Upper lobe of left lung (tissue), 6 donors: ENCODE results near the gene CHAD. TPM values are rescaled to one million over a fixed set of nuclear protein-coding genes. Genes with fewer than 3 reads are reported as not detected.

ENCODE experiments used
- ATAC-seq, 2 donors: fragments of 200-7000 bp; cut with Tn5 transposase; one replicate each; pipeline ENCODE4 v1.9.1; 2022; ENCODE audit warnings: mild to moderate bottlenecking in 2 of 2, moderate library complexity in 2 of 2; ENCODE audit not compliant: low FRiP score in 2 of 2
- DNase-seq, 2 donors: peaks; one replicate each; pipeline ENCODE4 v3.0.0-alpha.2; 2019 to 2020
- H3K27ac ChIP-seq, 4 donors: fragments of 200-600 bp; sonication (generic); one replicate each; pipeline ENCODE4 v1.5.1; 2016 to 2019
- H3K27me3 ChIP-seq, 4 donors: fragments of 200-600 bp; sonication (generic); one replicate each; pipeline ENCODE4 v1.5.1; 2017 to 2019
- H3K36me3 ChIP-seq, 4 donors: fragments of 200-600 bp; sonication (generic); one replicate each; pipeline ENCODE4 v1.5.1; 2016 to 2019
- H3K4me1 ChIP-seq, 4 donors: fragments of 200-600 bp; sonication (generic); one replicate each; pipeline ENCODE4 v1.5.1; 2018 to 2019
- H3K4me3 ChIP-seq, 4 donors: fragments of 200-600 bp; sonication (generic); one replicate each; pipeline ENCODE4 v1.5.1; 2017 to 2019; ENCODE audit warnings: mild to moderate bottlenecking in 2 of 4, moderate library complexity in 1 of 4
- H3K9me3 ChIP-seq, 4 donors: fragments of 200-600 bp; sonication (generic); one replicate each; pipeline ENCODE4 v1.5.1; 2018 to 2019
- CTCF ChIP-seq, 6 experiments: fragments of 450-650 bp in 4 of 6; fragments of 200-600 bp in 2 of 6; sonication (generic) in 2 of 6; IDR thresholded peaks; one replicate each; pipeline ENCODE4 v1.5.1; 2016 to 2019; ENCODE audit warnings: antibody characterized with exemption in 6 of 6
- EP300 ChIP-seq, 4 donors: sonication (generic); formaldehyde crosslinking; IDR thresholded peaks; one replicate each; pipeline ENCODE4 v1.5.1; 2017; ENCODE audit warnings: antibody characterized with exemption in 4 of 4, control low read depth in 2 of 4
- POLR2A ChIP-seq, 4 donors: fragments of 450-650 bp; IDR thresholded peaks; one replicate each; pipeline ENCODE4 v1.5.1; 2016 to 2017; ENCODE audit warnings: antibody characterized with exemption in 4 of 4, mild to moderate bottlenecking in 2 of 4
- POLR2AphosphoS5 ChIP-seq, 2 donors: sonication (generic); formaldehyde crosslinking; IDR thresholded peaks; one replicate each; pipeline ENCODE4 v1.5.1; 2017; ENCODE audit warnings: antibody characterized with exemption in 2 of 2
- WGBS, 2 donors: methylation state at CpG; one replicate each; pipeline ENCODE4 v1.1.5; 2017 to 2018; 5-methylcytosine and 5-hydroxymethylcytosine counted together
- total RNA-seq, 6 donors: library from RNA; depleted of rRNA in 4 of 6; stranded (reverse); fragments of >200 nt in 4 of 6; gene quantifications; one replicate each; pipeline versions ENCODE4 v1.1.0 to v1.2.1, GENCODE V29; 2016 to 2021
- donor health status: DM: no; HTN: no; CAD: no; lungs with moderate emphysema.
- donor health status: DM: no; HTN: yes; CAD: no; lungs with severe emphysema.

Gene CHAD
- total RNA-seq, 6 donors from 2014 or later = 0.13 to 0.30 (median 0.21) TPM; not detected in 2

DNA sequence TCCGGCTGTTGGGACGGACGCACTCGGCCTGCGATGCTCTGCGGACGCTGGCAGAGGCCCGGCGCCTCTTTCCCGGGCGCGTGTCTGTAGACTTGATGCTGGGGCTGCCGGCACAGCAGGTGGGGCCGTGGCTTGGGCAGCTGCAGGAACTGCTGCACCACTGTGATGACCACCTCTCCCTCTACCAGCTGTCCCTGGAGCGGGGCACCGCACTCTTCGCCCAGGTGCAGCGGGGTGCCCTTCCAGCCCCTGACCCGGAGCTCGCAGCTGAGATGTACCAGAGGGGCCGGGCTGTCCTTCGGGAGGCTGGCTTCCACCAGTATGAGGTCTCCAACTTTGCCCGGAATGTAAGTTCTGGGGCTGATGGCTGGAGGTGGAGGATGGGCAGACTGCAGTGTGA, 13.4 kb upstream of the CHAD start:
- DNase-seq = peak in 1 of 2 donors; percentile 78
- H3K4me3 ChIP-seq = no peak overlapping the region
- H3K36me3 ChIP-seq = peaks cover 3 to 46% (median 26%) of the 10 kb centered on the region in 4 donors
- no peaks in the 10 kb centered on the region for H3K27me3 ChIP-seq
- H3K27ac ChIP-seq = peak overlapping the region in 3 of 4 donors; percentile 14 to 73 (median 18)
- H3K9me3 ChIP-seq = no peaks in the 10 kb centered on the region
- no peak for TF ChIP-seq EP300 (IDR thresholded peaks at IDR 0.05)
- no peak for TF ChIP-seq CTCF (IDR thresholded peaks at IDR 0.05)
- no peak for TF ChIP-seq POLR2AphosphoS5 (IDR thresholded peaks at IDR 0.05)
- no peak for TF ChIP-seq POLR2A (IDR thresholded peaks at IDR 0.05)
- peaks cover 16 to 36% (median 22%) of the 10 kb centered on the region in 4 donors for H3K4me1 ChIP-seq
- no peak for ATAC-seq
- 92 to 94% methylated on average over 14 to 15 of the region's 23 CpGs for whole genome bisulfite sequencing, 2 donors

- Histone ChIP-seq H3K36me3 (peaks cover 3 to 41% (median 26%) of the 10 kb centered on the region in 4 donors), H3K27ac (peak overlapping the region in 1 of 4 donors; percentile 7), H3K4me1 (peaks cover 16 to 36% (median 22%) of the 10 kb centered on the region in 4 donors), H3K4me3 (no peak overlapping the region), H3K27me3 (no peaks in the 10 kb centered on the region), H3K9me3 (no peaks in the 10 kb centered on the region)
- WGBS, 2 donors = 90 to 92% methylated on average over 4 of the region's 4 CpGs
- TF ChIP-seq CTCF (IDR thresholded peaks at IDR 0.05) (no peak), POLR2AphosphoS5 (IDR thresholded peaks at IDR 0.05) (no peak), POLR2A (IDR thresholded peaks at IDR 0.05) (no peak), EP300 (IDR thresholded peaks at IDR 0.05) (no peak)
- ATAC-seq = no peak
- no peak for DNase-seq
Observed at GRCh38 chr17:50481648-50482047, 13.0 kb upstream of the CHAD start.

GRCh38 chr17:50480854-50481490, 12.3 kb upstream of the CHAD start:
- no peak for DNase-seq
- no peak for ATAC-seq
- Histone ChIP-seq H3K36me3 (peaks cover 3 to 35% (median 26%) of the 10 kb centered on the region in 4 donors), H3K4me3 (no peak overlapping the region), H3K27me3 (no peaks in the 10 kb centered on the region), H3K9me3 (no peaks in the 10 kb centered on the region), H3K27ac (peak overlapping the region in 1 of 4 donors; percentile 7), H3K4me1 (peaks cover 16 to 36% (median 22%) of the 10 kb centered on the region in 4 donors)
- WGBS, 2 donors = 86 to 95% methylated on average over 2 of the region's 2 CpGs
- TF ChIP-seq POLR2A (IDR thresholded peaks at IDR 0.05) (no peak), EP300 (IDR thresholded peaks at IDR 0.05) (no peak), CTCF (IDR thresholded peaks at IDR 0.05) (no peak), POLR2AphosphoS5 (IDR thresholded peaks at IDR 0.05) (no peak)

DNA sequence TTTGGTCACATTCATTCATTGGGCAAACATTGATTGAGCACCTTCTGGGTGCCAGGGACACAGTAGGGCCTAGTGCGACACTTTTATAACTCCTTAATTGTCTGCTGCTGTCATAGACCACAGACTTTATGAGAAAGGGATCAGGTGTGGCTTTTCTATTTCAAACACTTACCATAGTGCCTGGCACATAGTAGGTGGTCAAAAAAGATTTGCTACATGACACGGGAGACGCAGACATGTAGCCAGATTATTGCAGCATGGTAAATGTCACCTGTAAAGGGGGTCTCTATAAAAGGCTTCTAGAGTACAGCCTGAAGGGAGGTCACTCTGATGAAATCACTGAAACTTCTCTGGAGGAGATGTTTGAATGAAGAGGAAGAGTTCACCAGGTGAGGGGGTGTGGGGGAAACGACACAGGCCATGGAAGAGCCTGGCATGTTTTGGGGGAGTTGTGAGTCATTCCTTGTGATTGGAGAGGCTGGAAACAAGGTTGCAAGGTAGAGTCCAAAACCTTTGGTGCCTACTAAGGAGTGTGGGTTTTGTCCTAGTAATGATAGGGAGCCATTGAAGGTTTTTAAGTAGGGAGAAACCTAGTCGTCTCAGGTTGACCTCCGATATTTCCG, 11.6 kb upstream of the CHAD start:
- H3K36me3 ChIP-seq = peaks cover under 1 to 27% (median 23%) of the 10 kb centered on the region in 4 donors
- H3K4me1 ChIP-seq = peaks cover 16 to 36% (median 22%) of the 10 kb centered on the region in 4 donors
- DNase-seq = no peak
- H3K27me3 ChIP-seq = no peaks in the 10 kb centered on the region
- no peaks in the 10 kb centered on the region for H3K9me3 ChIP-seq
- no peak overlapping the region for H3K4me3 ChIP-seq
- 82 to 94% methylated on average over 7 of the region's 7 CpGs for WGBS, 2 donors
- peak overlapping the region in 1 of 4 donors; percentile 87 for H3K27ac ChIP-seq
- TF ChIP-seq POLR2A (IDR thresholded peaks at IDR 0.05) (no peak), POLR2AphosphoS5 (IDR thresholded peaks at IDR 0.05) (no peak), CTCF (IDR thresholded peaks at IDR 0.05) (no peak), EP300 (IDR thresholded peaks at IDR 0.05) (no peak)
- ATAC-seq = no peak
